HG03378 (cell line): Measurements from ENCODE around the gene EDARADD.
"Not testable (repeated sequence)": the region's sequence is repeated elsewhere in the genome, so short reads cannot be mapped to it uniquely, and the experiment has no call there.

Source experiments
- ATAC-seq: cut with Tn5 transposase; IDR thresholded peaks from one replicate; pipeline ENCODE4 v1.9.1; 2021; ENCODE audit warnings: mild to moderate bottlenecking, moderate library complexity; ENCODE audit not compliant: unreplicated experiment

EDARADD gene

GRCh38 chr1:236393681-236394481 is at the start of gene EDARADD:
EDARADD (plus strand) TSS chr1:236394286; CDS start chr1:236394445, 159 bp downstream.
- ATAC-seq, result no peak

- no peak for ATAC-seq
These were observed 48.4 kb upstream of the EDARADD start for GRCh38 chr1:236345728-236346127.

GRCh38 chr1:236348071-236348470 is 46.0 kb upstream of the EDARADD start:
- ATAC-seq, result no peak

DNA sequence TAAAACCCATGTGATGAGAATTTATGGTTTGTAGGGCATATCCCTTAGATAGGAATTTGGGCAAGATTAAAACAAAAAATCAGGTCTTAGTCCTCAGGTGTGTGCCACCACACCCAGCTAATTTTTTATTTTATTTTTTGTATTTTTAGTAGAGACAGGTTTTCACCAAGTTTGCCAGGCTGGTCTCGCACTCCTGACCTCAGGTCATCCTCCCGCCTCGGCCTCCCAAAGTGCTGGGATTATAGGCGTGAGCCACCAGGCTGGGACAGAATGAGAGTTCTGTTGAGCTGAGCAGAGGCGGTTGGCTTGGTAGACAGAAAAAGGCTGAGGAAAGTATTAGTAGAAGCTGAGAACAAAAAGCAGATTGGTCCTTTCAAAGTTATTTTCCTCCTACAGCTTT is 43.8 kb upstream of the EDARADD start:
- no peak for ATAC-seq

- ATAC-seq, result no peak
These were observed 42.1 kb upstream of the EDARADD start for GRCh38 chr1:236351875-236352573.

- not testable (repeated sequence) for ATAC-seq
These were observed 41.3 kb upstream of the EDARADD start for GRCh38 chr1:236352747-236353146.

DNA sequence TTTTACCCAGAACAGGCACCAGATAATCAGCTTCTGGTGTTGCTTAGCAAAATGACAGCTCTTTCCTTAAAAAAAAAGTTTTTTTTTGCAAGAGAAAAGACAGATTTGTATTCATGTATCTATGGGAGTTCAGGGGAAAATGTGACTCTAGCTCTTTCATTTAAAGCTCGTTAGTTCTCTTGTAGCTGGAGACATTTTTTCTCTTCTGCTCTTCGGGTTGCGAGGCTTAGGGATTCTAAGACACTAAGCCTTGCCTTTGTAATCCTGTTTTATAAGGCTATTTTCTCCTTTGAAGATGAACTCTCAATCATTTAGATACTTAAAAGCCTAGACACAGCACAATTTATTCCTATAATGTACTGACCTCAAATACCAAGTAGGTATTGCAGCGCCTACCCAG is 40.3 kb upstream of the EDARADD start:
- no peak for ATAC-seq

DNA sequence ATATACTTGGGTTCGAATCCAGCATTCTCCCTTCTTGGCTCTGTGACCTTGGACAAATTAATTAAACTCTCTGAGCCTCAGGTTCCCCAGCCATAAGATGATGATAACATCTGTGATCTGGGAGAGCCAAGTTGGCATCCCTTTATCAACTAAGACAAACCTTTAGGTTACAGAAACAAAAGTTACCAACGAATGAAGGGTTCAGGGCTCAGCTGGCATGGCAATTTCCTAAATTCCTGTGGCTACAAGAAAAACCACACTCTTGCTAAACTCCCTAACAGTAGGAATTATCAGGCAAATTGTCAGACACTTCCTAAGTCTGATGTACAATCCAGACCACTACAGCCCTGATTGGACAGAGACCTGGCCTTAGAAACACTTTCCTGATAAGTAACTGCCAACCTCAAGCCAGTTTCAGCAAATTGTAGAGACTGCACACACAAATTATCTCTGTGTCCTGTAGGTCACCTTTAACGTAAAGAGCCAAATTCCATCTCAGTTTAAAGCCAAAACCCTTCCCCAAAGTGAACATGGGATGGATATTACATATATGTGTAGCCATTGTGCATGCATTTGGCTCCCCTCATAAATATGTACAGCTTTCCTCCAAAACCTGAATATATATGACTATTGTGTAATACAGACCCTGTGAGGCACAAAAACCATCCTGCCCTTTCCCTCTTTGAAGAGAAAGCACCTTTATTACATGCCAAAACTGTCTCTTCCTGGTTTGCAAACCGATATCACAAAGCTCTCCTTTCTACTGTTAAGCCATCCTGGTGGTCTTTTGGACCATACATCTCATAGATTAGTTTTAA is 39.5 kb upstream of the EDARADD start:
- no peak for ATAC-seq

- ATAC-seq, result no peak
These were observed 37.9 kb upstream of the EDARADD start for GRCh38 chr1:236356141-236356540.

GRCh38 chr1:236361909-236362590 is 32.0 kb upstream of the EDARADD start:
- no peak for ATAC-seq

GRCh38 chr1:236363237-236363636 is 30.8 kb upstream of the EDARADD start:
- no peak for ATAC-seq

GRCh38 chr1:236365999-236366570 is 28.0 kb upstream of the EDARADD start:
- no peak for ATAC-seq

- ATAC-seq, result not testable (repeated sequence)
These were observed 27.4 kb upstream of the EDARADD start for GRCh38 chr1:236366681-236367080.

- no peak for ATAC-seq
These were observed 23.7 kb upstream of the EDARADD start for GRCh38 chr1:236370420-236370819.

DNA sequence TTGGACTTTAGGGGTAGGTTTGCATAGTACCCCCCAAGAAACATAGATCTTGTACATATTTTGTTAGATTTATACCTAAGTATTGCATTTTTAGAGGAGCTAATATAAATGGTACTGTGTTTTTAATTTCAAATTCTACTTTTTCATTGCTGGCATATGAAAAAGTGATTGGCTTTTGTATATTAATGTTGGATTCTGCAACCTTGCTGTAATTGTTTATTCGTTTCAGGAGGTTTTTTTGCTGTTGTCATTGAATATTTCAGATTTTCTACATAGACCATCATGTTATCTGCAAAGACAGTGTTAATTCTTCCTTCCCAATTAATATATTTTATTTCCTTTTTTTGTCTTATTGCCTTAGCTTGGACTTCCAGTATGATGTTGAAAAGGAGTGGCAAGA is 23.0 kb upstream of the EDARADD start:
- no peak for ATAC-seq

DNA sequence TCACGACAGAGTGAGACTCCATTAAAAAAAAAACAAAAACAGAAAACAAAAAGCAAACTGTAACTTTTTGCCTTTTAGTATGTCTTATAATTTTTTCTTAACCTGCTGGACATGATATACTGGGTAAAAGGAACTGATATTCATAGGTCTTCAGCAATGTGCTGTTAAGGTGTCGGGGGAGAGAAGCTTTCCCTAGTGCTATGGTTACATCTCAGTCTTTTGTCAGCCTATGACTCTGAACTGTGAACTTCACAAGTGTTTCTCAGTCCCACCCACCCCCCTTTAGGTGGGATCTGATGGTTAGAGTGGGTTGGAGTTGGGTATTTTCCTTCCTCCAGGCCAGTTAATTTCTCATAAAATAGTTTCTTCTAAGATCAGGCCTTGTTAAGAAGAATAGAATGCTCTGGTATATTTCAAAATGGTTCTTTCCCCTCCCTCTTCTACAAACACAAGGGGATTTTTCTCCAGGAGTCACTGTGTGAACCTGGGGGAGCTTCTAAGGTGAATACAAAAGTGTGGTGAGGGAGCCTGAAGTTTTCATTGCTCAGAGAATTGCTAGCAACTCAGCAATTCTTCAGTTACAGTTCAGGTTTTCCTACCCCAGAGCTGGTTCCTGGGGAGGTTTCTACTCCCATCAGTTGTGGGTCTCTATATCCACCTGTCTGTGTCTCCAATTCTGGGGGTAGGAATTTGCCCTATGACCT is 16.1 kb upstream of the EDARADD start:
- ATAC-seq, result peak; percentile 60

DNA sequence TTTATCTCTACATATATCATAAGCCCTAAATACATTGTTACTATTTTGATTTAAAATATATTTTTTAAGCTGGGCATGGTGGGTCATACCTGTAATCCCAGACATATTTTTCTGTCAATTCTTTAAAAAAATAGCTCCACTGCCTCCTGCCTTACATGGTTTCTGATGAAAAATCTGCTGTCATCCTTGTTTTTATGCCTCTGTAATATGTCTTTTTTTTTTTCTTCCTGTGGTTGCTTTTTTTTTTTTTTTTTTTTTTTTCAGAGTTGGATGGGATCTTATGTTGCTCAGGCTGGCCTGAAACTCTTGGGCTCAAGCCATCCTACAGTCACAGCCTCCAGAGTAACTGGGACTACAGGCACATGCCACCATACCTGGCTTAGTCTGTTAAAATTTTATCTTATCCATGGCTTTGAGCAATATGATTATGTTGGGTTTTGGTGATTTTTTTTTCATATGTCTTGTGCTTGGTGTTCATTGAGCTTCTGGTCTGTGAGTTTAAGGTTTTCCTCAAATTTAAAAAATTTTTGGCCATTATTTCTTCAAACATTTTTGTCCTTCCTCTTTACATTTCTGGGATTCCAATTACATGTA is 12.4 kb upstream of the EDARADD start:
- ATAC-seq, result no peak

- ATAC-seq, result no peak
These were observed 5.8 kb upstream of the EDARADD start for GRCh38 chr1:236388332-236388731.

DNA sequence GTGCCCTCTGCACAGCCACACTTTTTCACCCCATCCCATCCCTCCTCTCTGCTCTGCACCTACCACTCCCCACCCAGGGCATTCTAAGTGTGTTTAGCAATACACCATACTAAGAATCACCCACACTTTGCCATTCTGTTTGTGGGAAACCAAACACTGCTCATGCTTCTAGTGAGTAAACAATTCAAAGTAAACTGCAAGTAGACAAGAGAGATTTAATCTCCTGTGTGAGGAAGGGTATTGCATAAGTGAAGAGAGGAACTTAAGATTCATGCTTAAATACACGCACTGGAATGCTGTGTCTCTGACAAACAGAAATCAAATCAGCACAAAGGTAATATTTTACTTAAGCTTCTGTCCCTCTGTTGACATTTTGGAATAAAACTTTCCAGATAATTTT is 4.8 kb upstream of the EDARADD start:
- no peak for ATAC-seq

DNA sequence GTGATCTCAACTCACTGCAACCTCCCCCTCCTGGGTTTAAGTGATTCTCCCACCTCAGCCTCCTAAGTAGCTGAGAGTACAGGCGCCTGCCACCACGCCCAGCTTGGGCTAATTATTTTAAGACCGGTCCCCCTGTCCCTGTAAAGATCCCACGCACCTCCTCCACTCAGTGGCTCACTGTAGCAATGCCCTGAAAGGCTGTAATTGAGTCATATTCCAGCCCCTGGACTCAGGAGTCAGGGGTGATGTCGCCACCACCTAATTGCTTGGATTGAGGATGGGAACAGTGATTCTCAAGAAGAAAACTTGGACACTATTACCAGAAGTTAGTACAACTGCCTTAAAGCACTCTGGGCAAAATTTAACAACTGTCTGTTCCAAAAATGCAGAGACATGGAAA is 3.1 kb upstream of the EDARADD start:
- ATAC-seq, result no peak
